GM18519 (cell line): ENCODE measurements around the gene TMEM100.
"Not testable (repeated sequence)": the region's sequence is repeated elsewhere in the genome, so short reads cannot be mapped to it uniquely, and the experiment has no call there.

Source experiments
- ATAC-seq: cut with Tn5 transposase; IDR thresholded peaks from one replicate; pipeline ENCODE4 v1.9.1; 2021; ENCODE audit warnings: mild to moderate bottlenecking, moderate library complexity; ENCODE audit not compliant: unreplicated experiment, low FRiP score

The TMEM100 gene

GRCh38 chr17:55690105-55690508 is 32.6 kb downstream of the TMEM100 start:
- ATAC-seq = no peak

DNA sequence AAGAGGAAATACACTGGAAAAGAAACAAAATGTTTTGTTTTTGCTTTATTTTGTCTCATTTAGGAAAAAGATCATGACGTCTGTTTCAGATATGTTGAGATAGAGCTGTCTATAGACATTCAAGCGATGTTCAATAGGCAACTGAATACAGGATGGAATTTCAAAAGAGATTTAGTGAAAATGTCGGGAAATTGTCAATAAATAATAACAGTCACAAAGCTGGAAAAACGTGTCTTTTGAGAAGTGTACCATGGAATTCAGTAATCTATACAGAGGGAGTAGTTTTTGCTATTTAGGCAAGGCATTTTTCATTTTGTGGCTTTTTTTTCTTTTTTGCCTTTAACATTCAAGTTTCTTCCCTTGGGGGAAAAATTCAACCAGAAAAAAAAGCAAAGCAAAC is 33.0 kb downstream of the TMEM100 start:
- no peak for ATAC-seq

DNA sequence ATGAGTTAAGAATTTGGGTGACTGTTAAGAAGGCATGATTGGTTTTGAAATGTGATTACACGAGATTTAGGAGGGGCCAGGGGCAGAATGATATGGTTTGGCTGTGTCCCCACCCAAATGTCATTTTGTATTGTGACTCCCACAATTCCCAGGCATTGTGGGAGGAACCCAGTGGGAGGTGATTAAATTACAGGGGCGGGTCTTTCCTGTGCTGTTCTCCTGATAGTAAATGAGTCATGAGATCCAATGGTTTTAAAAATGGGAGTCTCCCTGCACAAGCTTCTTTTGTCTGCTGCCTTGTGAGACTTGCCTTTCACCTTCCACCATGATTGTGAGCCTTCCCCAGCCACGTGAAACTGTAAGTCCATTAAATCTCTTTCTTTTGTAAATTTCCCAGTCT is 34.6 kb downstream of the TMEM100 start:
- ATAC-seq = no peak

DNA sequence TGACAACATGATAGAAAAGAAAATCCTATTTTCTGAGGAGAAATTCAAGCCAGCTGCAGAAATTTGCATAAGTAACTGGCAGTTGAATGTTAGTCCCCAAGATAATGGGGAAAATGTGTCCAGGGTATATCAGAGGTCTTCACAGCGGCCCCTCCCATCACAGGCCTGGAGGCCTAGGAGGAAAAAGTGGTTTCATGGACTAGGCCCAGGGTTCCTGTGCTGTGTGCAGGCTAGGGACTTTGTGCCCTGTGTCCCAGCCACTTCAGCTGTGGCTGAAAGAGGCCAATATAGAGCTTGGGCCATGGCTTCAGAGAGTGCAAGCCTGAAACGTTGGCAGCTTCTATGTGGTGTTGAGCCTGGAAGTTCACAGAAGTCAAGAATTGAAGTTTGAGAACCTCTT is 35.6 kb downstream of the TMEM100 start:
- no peak for ATAC-seq

DNA sequence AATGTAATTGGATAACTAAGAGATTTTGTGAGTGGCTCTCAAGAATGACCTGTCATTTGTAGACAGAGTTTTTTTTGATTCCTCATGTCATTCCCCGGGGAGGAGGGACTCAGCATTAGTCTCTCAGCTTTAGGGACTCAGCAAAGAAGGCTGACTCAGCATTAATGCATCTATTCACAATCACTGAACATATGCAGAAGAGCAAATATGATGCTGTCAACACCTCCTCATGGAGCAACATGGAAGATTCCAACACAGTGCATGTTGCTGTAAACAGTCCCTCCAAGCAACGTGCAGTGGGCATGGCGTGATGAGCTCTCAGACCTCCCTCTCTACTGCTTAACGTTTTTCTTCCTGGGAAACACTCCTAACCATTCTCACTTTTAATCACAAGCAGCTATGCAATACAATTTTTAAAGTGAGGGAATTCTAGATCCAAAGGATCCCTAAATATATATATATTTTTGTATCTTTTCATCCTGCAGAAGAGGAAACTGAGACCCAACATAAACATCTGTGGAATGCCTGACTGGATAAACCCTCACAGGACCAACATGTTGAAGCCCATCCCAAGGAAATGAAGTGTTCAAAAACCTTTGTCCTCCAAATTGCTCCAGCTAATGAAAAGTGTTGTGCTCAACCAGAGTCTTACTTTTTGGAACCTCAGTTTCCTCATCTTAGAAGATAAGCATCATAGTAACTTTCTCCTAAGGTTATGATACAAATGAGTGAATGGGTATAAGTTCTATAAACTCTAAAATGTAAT is 38.9 kb downstream of the TMEM100 start:
- ATAC-seq = no peak

GRCh38 chr17:55681342-55681700 is 41.3 kb downstream of the TMEM100 start:
- no peak for ATAC-seq

- ATAC-seq = no peak
Measured at GRCh38 chr17:55680686-55681341, 41.9 kb downstream of the TMEM100 start.

GRCh38 chr17:55677446-55677845 is 45.2 kb downstream of the TMEM100 start:
- ATAC-seq = no peak

DNA sequence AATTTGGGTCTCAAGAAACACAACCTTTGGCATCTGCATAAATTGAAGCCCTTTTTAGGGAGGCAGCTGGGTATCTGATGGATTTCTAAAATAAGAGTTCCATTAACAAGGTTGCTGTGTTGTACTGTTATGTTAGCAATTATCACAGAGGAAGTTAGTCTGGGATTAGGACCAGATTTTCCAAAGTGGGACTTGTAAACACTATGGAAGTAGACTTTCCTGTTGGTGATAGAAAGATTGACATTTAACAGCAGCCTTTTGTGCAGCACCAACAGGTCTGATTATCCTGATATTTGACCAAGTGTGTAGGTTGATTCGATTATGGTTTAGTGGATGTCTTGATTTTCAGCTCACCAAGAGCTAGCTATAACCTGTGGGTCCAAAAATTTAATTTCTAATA is 46.4 kb downstream of the TMEM100 start:
- ATAC-seq = no peak

DNA sequence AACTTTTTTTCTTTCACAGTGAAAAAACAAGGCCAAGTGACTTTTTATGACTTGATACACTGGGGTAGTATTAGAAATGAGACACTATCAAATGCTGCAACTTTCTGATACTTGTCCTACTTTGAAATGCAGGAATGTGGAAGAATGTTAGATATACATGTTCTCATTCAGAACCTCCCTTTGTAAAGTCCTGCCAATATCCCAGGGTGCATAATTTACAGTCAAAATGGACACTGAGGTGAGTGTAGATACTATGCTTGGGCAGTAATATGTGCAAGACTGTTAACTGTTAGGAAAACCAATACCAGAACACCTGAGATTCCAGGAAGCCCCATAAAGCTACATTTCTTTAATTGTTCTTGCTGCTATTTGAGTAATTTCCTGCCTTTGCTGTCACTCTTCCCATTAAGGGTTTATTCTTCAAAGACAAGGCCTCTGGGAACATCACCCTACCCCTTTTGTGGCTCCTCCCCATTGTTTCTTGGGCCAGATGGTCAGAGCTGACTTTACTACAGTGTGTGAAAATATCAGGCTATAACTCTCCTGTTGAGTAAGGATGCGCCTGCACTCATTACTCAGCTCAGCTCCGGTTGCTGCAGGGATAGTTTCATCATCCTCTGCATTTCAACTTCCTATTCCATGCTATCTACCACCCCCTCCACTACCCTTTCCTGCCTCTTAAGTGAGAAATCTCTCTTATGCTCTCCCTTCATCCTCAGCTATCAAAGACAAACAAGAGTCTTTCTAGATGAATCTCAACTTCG is 48.7 kb downstream of the TMEM100 start:
- ATAC-seq = no peak

DNA sequence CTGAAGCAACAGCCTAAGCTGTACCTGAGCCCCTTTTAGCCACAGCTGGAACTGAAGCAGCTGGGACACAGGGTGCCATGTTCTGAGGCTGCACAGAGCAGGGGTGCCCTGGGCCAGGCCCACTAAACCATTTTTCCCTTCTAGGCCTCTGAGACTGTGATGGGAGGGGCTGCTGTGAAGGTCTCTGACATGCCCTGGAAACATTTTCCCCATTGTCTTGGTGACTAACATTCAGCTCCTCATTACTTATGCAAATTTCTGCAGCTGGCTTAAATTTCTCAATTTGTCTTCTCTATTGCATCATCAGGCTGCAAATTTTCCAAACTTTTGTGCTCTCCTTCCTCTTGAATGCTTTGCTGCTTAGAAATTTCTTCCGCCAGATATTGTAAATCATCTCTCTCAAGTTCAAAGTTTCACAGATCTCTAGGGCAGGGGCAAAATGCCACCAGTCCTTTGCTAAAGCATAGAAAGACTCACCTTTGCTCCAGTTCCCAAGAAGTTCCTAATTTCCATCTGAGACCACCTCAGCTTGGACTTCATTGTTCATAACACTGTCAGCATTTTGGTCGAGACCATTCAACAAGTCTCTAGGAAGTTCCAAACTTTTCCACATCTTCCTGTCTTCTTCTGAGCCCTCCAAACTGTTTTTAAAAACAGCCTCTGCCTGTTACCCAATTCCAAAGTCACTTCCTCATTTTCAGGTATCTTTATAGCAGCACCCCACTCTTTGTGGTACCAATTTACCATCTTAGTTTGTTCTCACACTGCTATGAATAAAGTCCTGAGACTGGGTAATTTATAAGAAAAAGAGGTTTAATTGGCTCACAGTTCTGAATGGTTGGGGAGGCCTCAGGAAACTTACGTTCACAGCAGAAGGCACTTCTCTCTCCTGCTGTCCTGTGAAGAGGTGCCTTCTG is 49.8 kb downstream of the TMEM100 start:
- no peak for ATAC-seq

DNA sequence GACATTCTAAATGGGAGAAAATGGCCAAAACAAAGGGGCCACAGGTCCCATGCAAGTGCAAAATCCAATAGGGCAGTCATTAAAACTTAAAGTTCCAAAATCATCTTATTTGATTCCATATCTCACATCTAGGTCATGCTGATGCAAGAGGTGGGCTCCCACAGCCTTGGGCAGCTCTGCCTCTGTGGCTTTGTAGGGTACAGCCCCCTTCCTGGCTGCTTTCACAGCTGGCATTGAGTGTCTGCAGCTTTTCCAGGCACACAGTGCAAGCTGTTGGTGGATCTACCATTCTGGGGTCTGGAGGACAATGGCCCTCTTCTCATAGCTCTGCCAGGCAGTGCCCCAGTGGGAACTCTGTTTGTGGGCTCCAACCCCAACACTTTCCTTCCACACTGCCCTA is 50.7 kb downstream of the TMEM100 start:
- ATAC-seq = not testable (repeated sequence)
